Measurements from ENCODE around the gene PPIE.
"Not testable (repeated sequence)": the region's sequence is repeated elsewhere in the genome, so short reads cannot be mapped to it uniquely, and the experiment has no call there.

PPIE gene

GRCh38 chr1:39758556-39759435, 20.1 kb downstream of the PPIE start:
- Histone ChIP-seq H2AFZ (ENCODE audit: low read length, unreplicated experiment) (no peak overlapping the region), H3K79me2 (ENCODE audit: control insufficient read depth, insufficient read depth, low read length, unreplicated experiment) (no peaks in the 10 kb centered on the region), H3K27me3 (ENCODE audit: insufficient read depth, low read length) (no peaks in the 10 kb centered on the region), H3K4me1 (ENCODE audit: control insufficient read depth, insufficient read depth, low read length, unreplicated experiment) (peaks cover 6% of the 10 kb centered on the region), H3K27ac (ENCODE audit: low read depth, low read length) (no peak overlapping the region), H3K36me3 (ENCODE audit: insufficient read depth, low read length) (no peaks in the 10 kb centered on the region), H3K4me3 (ENCODE audit: low read depth, low read length) (no peak overlapping the region)

GRCh38 chr1:39759436-39759726, 20.7 kb downstream of the PPIE start:
- H3K4me3 ChIP-seq (ENCODE audit: low read depth, low read length): no peak overlapping the region
- H3K4me1 ChIP-seq (ENCODE audit: control insufficient read depth, insufficient read depth, low read length, unreplicated experiment): peaks cover 6% of the 10 kb centered on the region
- no peak overlapping the region for H2AFZ ChIP-seq (ENCODE audit: low read length, unreplicated experiment)
- H3K27ac ChIP-seq (ENCODE audit: low read depth, low read length): no peak overlapping the region
- H3K27me3 ChIP-seq (ENCODE audit: insufficient read depth, low read length): no peaks in the 10 kb centered on the region
- no peaks in the 10 kb centered on the region for H3K79me2 ChIP-seq (ENCODE audit: control insufficient read depth, insufficient read depth, low read length, unreplicated experiment)
- H3K36me3 ChIP-seq (ENCODE audit: insufficient read depth, low read length): no peaks in the 10 kb centered on the region

- Histone ChIP-seq H3K79me2 (ENCODE audit: control insufficient read depth, insufficient read depth, low read length, unreplicated experiment) (no peaks in the 10 kb centered on the region), H3K27ac (ENCODE audit: low read depth, low read length) (no peak overlapping the region), H3K4me3 (ENCODE audit: low read depth, low read length) (no peak overlapping the region), H3K36me3 (ENCODE audit: insufficient read depth, low read length) (no peaks in the 10 kb centered on the region), H2AFZ (ENCODE audit: low read length, unreplicated experiment) (no peak overlapping the region), H3K27me3 (ENCODE audit: insufficient read depth, low read length) (no peaks in the 10 kb centered on the region), H3K4me1 (ENCODE audit: control insufficient read depth, insufficient read depth, low read length, unreplicated experiment) (peaks cover 6% of the 10 kb centered on the region)
These were observed 21.7 kb downstream of the PPIE start for GRCh38 chr1:39760074-39761008.

GRCh38 chr1:39761016-39761415, 22.3 kb downstream of the PPIE start:
- Histone ChIP-seq H3K4me3 (ENCODE audit: low read depth, low read length) (no peak overlapping the region), H3K79me2 (ENCODE audit: control insufficient read depth, insufficient read depth, low read length, unreplicated experiment) (no peaks in the 10 kb centered on the region), H3K36me3 (ENCODE audit: insufficient read depth, low read length) (no peaks in the 10 kb centered on the region), H3K27me3 (ENCODE audit: insufficient read depth, low read length) (no peaks in the 10 kb centered on the region), H2AFZ (ENCODE audit: low read length, unreplicated experiment) (no peak overlapping the region), H3K27ac (ENCODE audit: low read depth, low read length) (no peak overlapping the region), H3K4me1 (ENCODE audit: control insufficient read depth, insufficient read depth, low read length, unreplicated experiment) (peaks cover 6% of the 10 kb centered on the region)

GRCh38 chr1:39761557-39762260, 23.0 kb downstream of the PPIE start:
- no peaks in the 10 kb centered on the region for H3K79me2 ChIP-seq (ENCODE audit: control insufficient read depth, insufficient read depth, low read length, unreplicated experiment)
- no peaks in the 10 kb centered on the region for H3K27me3 ChIP-seq (ENCODE audit: insufficient read depth, low read length)
- H3K36me3 ChIP-seq (ENCODE audit: insufficient read depth, low read length): no peaks in the 10 kb centered on the region
- no peak overlapping the region for H3K27ac ChIP-seq (ENCODE audit: low read depth, low read length)
- H3K4me3 ChIP-seq (ENCODE audit: low read depth, low read length): no peak overlapping the region
- H2AFZ ChIP-seq (ENCODE audit: low read length, unreplicated experiment): no peak overlapping the region
- peaks cover 6% of the 10 kb centered on the region for H3K4me1 ChIP-seq (ENCODE audit: control insufficient read depth, insufficient read depth, low read length, unreplicated experiment)

GRCh38 chr1:39762550-39763540, 24.2 kb downstream of the PPIE start:
- H3K27ac ChIP-seq (ENCODE audit: low read depth, low read length): no peak overlapping the region
- H3K79me2 ChIP-seq (ENCODE audit: control insufficient read depth, insufficient read depth, low read length, unreplicated experiment): no peaks in the 10 kb centered on the region
- H3K4me1 ChIP-seq (ENCODE audit: control insufficient read depth, insufficient read depth, low read length, unreplicated experiment): peaks cover 6% of the 10 kb centered on the region
- no peaks in the 10 kb centered on the region for H3K27me3 ChIP-seq (ENCODE audit: insufficient read depth, low read length)
- H3K4me3 ChIP-seq (ENCODE audit: low read depth, low read length): no peak overlapping the region
- H2AFZ ChIP-seq (ENCODE audit: low read length, unreplicated experiment): no peak overlapping the region
- no peaks in the 10 kb centered on the region for H3K36me3 ChIP-seq (ENCODE audit: insufficient read depth, low read length)

- H3K27ac ChIP-seq (ENCODE audit: low read depth, low read length); H2AFZ ChIP-seq (ENCODE audit: low read length, unreplicated experiment); H3K4me1 ChIP-seq (ENCODE audit: control insufficient read depth, insufficient read depth, low read length, unreplicated experiment): not testable (repeated sequence)
These were observed 25.1 kb downstream of the PPIE start for GRCh38 chr1:39763619-39764374.

GRCh38 chr1:39764512-39764911, 25.8 kb downstream of the PPIE start:
- not testable (repeated sequence) for H3K27me3 ChIP-seq (ENCODE audit: insufficient read depth, low read length); H3K36me3 ChIP-seq (ENCODE audit: insufficient read depth, low read length); H3K4me3 ChIP-seq (ENCODE audit: low read depth, low read length); H3K27ac ChIP-seq (ENCODE audit: low read depth, low read length); H3K79me2 ChIP-seq (ENCODE audit: control insufficient read depth, insufficient read depth, low read length, unreplicated experiment); H2AFZ ChIP-seq (ENCODE audit: low read length, unreplicated experiment); H3K4me1 ChIP-seq (ENCODE audit: control insufficient read depth, insufficient read depth, low read length, unreplicated experiment)

More at GRCh38 chr1:39763619-39764374, 25.1 kb downstream of the PPIE start:
- not testable (repeated sequence) for H3K36me3 ChIP-seq (ENCODE audit: insufficient read depth, low read length); H3K4me3 ChIP-seq (ENCODE audit: low read depth, low read length); H3K27me3 ChIP-seq (ENCODE audit: insufficient read depth, low read length); H3K79me2 ChIP-seq (ENCODE audit: control insufficient read depth, insufficient read depth, low read length, unreplicated experiment)

- H3K79me2 ChIP-seq (ENCODE audit: control insufficient read depth, insufficient read depth, low read length, unreplicated experiment); H3K4me1 ChIP-seq (ENCODE audit: control insufficient read depth, insufficient read depth, low read length, unreplicated experiment); H2AFZ ChIP-seq (ENCODE audit: low read length, unreplicated experiment): not testable (repeated sequence)
These were observed 27.8 kb downstream of the PPIE start for GRCh38 chr1:39766466-39766865.

More at GRCh38 chr1:39766466-39766865, 27.8 kb downstream of the PPIE start:
- not testable (repeated sequence) for H3K4me3 ChIP-seq (ENCODE audit: low read depth, low read length); H3K27me3 ChIP-seq (ENCODE audit: insufficient read depth, low read length); H3K27ac ChIP-seq (ENCODE audit: low read depth, low read length); H3K36me3 ChIP-seq (ENCODE audit: insufficient read depth, low read length)
